ENCODE data around the gene SPEG.

The SPEG gene

DNA sequence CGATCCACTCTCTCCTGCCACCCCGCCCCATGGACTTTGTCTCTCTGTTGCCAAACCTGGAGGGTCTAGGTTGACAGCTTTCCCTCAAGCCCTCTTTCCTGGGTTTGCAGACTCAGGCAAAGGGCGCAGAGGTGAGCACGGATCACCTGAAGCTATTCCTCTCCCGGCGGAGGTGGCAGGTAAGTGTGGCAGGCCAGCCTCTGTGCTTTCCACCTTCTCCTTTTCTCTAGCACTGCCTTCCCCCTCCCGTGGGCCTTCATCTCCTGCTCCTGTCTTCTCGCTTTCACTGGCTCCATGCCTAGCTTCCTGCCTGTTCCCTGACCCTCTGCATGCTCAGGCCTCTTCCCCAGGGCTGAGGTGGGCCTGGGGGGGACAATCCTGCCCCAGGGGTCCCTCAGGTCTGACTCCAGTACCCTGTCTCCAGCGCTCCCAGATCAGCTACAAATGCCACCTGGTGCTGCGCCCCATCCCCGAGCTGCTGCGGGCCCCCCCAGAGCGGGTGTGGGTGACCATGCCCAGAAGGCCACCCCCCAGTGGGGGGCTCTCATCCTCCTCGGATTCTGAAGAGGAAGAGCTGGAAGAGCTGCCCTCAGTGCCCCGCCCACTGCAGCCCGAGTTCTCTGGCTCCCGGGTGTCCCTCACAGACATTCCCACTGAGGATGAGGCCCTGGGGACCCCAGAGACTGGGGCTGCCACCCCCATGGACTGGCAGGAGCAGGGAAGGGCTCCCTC lies 48.2 kb downstream of the SPEG start:
- no peak for TF ChIP-seq CTCF (IDR thresholded peaks at IDR 0.05; ENCODE audit: control insufficient read depth, insufficient read depth, low read depth, low read length, missing control alignments)
- H3K4me3 ChIP-seq (ENCODE audit: control insufficient read depth, low read depth, low read length) = no peak overlapping the region
- no peak for DNase-seq (ENCODE audit: low read depth)

GRCh38 chr2:219483451-219484342 lies 49.1 kb downstream of the SPEG start:
- TF ChIP-seq CTCF (IDR thresholded peaks at IDR 0.05; ENCODE audit: control insufficient read depth, insufficient read depth, low read depth, low read length, missing control alignments) = no peak
- DNase-seq (ENCODE audit: low read depth) = no peak
- no peak overlapping the region for H3K4me3 ChIP-seq (ENCODE audit: control insufficient read depth, low read depth, low read length)

- no peak overlapping the region for H3K4me3 ChIP-seq (ENCODE audit: control insufficient read depth, low read depth, low read length)
- no peak for DNase-seq (ENCODE audit: low read depth)
- TF ChIP-seq CTCF (IDR thresholded peaks at IDR 0.05; ENCODE audit: control insufficient read depth, insufficient read depth, low read depth, low read length, missing control alignments) = no peak
These were observed 49.9 kb downstream of the SPEG start for GRCh38 chr2:219484343-219485200.

GRCh38 chr2:219485201-219485580 lies 50.5 kb downstream of the SPEG start:
- no peak for DNase-seq (ENCODE audit: low read depth)
- H3K4me3 ChIP-seq (ENCODE audit: control insufficient read depth, low read depth, low read length) = no peak overlapping the region
- no peak for TF ChIP-seq CTCF (IDR thresholded peaks at IDR 0.05; ENCODE audit: control insufficient read depth, insufficient read depth, low read depth, low read length, missing control alignments)

DNA sequence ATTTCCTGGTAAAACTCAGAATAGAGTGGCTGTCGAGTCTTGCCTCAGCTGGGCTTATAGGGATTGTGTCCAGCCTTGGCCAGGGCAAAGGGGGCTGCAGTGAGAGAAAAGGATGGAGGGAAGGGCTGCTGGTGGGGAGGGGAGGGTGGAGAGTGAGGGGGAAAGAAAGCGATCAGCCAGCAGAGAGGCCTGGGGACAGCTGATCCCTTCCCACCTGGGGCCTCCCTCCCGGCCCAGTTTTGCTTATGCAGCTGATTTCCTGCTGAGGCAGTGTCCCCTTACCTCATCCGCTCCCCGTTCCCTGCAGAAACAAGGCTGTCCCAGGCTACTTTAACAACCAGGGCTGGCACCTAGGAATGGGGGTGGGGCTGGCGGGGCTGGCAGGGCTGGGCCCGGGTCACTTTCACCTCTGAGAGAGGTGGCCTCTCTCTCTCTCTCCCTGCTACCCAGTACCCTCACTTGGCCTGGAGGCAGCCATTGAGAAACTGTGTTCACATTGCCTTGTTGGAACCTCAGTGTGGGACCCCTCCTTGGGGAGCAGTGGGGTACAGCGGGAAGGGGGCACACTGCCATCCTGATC lies 51.8 kb downstream of the SPEG start:
- DNase-seq (ENCODE audit: low read depth) = no peak
- H3K4me3 ChIP-seq (ENCODE audit: control insufficient read depth, low read depth, low read length) = no peak overlapping the region
- no peak for TF ChIP-seq CTCF (IDR thresholded peaks at IDR 0.05; ENCODE audit: control insufficient read depth, insufficient read depth, low read depth, low read length, missing control alignments)

All from AG09309 (cell line).